CD14-positive monocyte (primary cell): Measurements from ENCODE around the gene HHEX. TPM values are rescaled to one million over a fixed set of nuclear protein-coding genes. Genes with fewer than 3 reads are reported as not detected.
"Not testable (repeated sequence)": the region's sequence is repeated elsewhere in the genome, so short reads cannot be mapped to it uniquely, and the experiment has no call there.

Experiments used
- DNase-seq, 3 donors: peaks; one replicate each; pipeline ENCODE4 v3.0.0-alpha.2; 2011 to 2022
- H2AFZ ChIP-seq: 2 replicates; pipeline ENCODE4 v1.6.0; 2012; ENCODE audit warnings: mild to moderate bottlenecking, low read depth, low read length, inconsistent platforms; ENCODE audit not compliant: insufficient read depth, poor library complexity, severe bottlenecking
- H3K27ac ChIP-seq, 2 donors: 1 replicate in 1 of 2; 2 replicates in 1 of 2; pipeline ENCODE4 v1.5.1; 2012 to 2013; ENCODE audit warnings: low read length in 2 of 2, control low read depth in 1 of 2, inconsistent platforms in 1 of 2, low read depth in 1 of 2, mild to moderate bottlenecking in 1 of 2
- H3K27me3 ChIP-seq, 2 donors: one replicate each; pipeline versions ENCODE4 v1.6.0 to v1.6.1; 2011 to 2013; ENCODE audit warnings: low read length in 2 of 2; ENCODE audit not compliant: control insufficient read depth in 2 of 2, insufficient read depth in 2 of 2
- H3K36me3 ChIP-seq, 2 donors: replicated peaks in 1 of 2; 1 replicate in 1 of 2; 2 replicates in 1 of 2; pipeline versions ENCODE4 v1.5.1 to v1.6.1; 2012 to 2013; ENCODE audit warnings: low read length in 2 of 2, control low read depth in 1 of 2, inconsistent platforms in 1 of 2, mild to moderate bottlenecking in 1 of 2; ENCODE audit not compliant: insufficient read depth in 2 of 2, control insufficient read depth in 1 of 2
- H3K4me1 ChIP-seq, 2 donors: 1 replicate in 1 of 2; 2 replicates in 1 of 2; pipeline versions ENCODE4 v1.5.1 to v1.6.1; 2012 to 2013; ENCODE audit warnings: low read length in 2 of 2, control low read depth in 1 of 2, inconsistent platforms in 1 of 2, mild to moderate bottlenecking in 1 of 2, moderate library complexity in 1 of 2; ENCODE audit not compliant: insufficient read depth in 2 of 2, control insufficient read depth in 1 of 2
- H3K4me2 ChIP-seq: replicated peaks from 2 replicates; pipeline ENCODE3; 2012; ENCODE audit warnings: low read length, moderate library complexity, mild to moderate bottlenecking; ENCODE audit not compliant: poor library complexity, severe bottlenecking; ENCODE audit errors: extremely low read depth
- H3K4me3 ChIP-seq, 3 experiments: fragments of 200-600 bp in 1 of 3; sonication (generic) in 1 of 3; replicated peaks in 1 of 3; 1 replicate in 2 of 3; 2 replicates in 1 of 3; pipeline ENCODE4 v1.5.1; 2011 to 2013; ENCODE audit warnings: low read length in 3 of 3, mild to moderate bottlenecking in 3 of 3, control low read depth in 2 of 3, low read depth in 2 of 3, inconsistent platforms in 1 of 3, moderate library complexity in 1 of 3
- H3K79me2 ChIP-seq: 2 replicates; pipeline ENCODE4 v1.6.0; 2012; ENCODE audit warnings: mild to moderate bottlenecking, control low read depth, inconsistent platforms, low read length, moderate library complexity; ENCODE audit not compliant: insufficient read depth
- H3K9ac ChIP-seq: 2 replicates; pipeline ENCODE4 v1.6.0; 2017; ENCODE audit warnings: low read length, mild to moderate bottlenecking; ENCODE audit not compliant: insufficient read depth, poor library complexity, severe bottlenecking
- H3K9me3 ChIP-seq, 2 donors: replicated peaks in 1 of 2; 1 replicate in 1 of 2; 2 replicates in 1 of 2; pipeline versions ENCODE4 v1.5.1 to v1.6.1; 2012 to 2013; ENCODE audit warnings: low read length in 2 of 2, control low read depth in 1 of 2; ENCODE audit not compliant: control insufficient read depth in 1 of 2, insufficient read depth in 1 of 2
- H4K20me1 ChIP-seq: 2 replicates; pipeline ENCODE4 v1.6.0; 2012; ENCODE audit warnings: mild to moderate bottlenecking, low read length, control low read depth, moderate library complexity; ENCODE audit not compliant: insufficient read depth
- H3K27ac Mint-ChIP-seq, 7 donors: one replicate each; pipeline ENCODE4 v1.8.0; 2020; ENCODE audit warnings: mild to moderate bottlenecking in 7 of 7, mixed read lengths in 7 of 7, moderate library complexity in 6 of 7, inconsistent platforms in 2 of 7
- H3K27me3 Mint-ChIP-seq, 3 donors: one replicate each; pipeline ENCODE4 v1.8.0; 2021 to 2022; ENCODE audit warnings: low read depth in 3 of 3, mild to moderate bottlenecking in 3 of 3, mixed read lengths in 3 of 3, moderate library complexity in 3 of 3, inconsistent platforms in 1 of 3
- H3K36me3 Mint-ChIP-seq, 2 donors: one replicate each; pipeline ENCODE4 v1.8.0; 2020; ENCODE audit warnings: mixed read lengths in 2 of 2, inconsistent platforms in 1 of 2, mild to moderate bottlenecking in 1 of 2
- H3K4me1 Mint-ChIP-seq: one replicate; pipeline ENCODE4 v1.8.0; 2020; ENCODE audit warnings: mild to moderate bottlenecking, mixed read lengths
- H3K4me3 Mint-ChIP-seq, 2 donors: one replicate each; pipeline ENCODE4 v1.8.0; 2020; ENCODE audit warnings: mild to moderate bottlenecking in 2 of 2, mixed read lengths in 2 of 2, moderate library complexity in 1 of 2
- H3K9me3 Mint-ChIP-seq, 7 donors: one replicate each; pipeline ENCODE4 v1.8.0; 2020 to 2022; ENCODE audit warnings: mixed read lengths in 7 of 7, mild to moderate bottlenecking in 6 of 7, moderate library complexity in 6 of 7, inconsistent platforms in 2 of 7
- CTCF ChIP-seq: fragments of 200-600 bp; IDR thresholded peaks from one replicate; pipeline ENCODE4 v1.8.0; 2022; ENCODE audit warnings: antibody characterized with exemption, mild to moderate bottlenecking
- WGBS: methylation state at CpG from one replicate; pipeline ENCODE4 v1.1.5; 2013; ENCODE audit warnings: missing lambda C conversion rate; ENCODE audit not compliant: insufficient coverage; 5-methylcytosine and 5-hydroxymethylcytosine counted together
- intact Hi-C, 2 donors: fragments of 100-400 bp; cut with micrococcal nuclease; formaldehyde crosslinking; loops; one replicate each; pipeline versions ENCODE4 v1.15.0 to v1.15.1; 2023
- polyA plus RNA-seq, 3 donors: library from polyadenylated mRNA; depleted of rRNA in 1 of 3; unstranded in 2 of 3; stranded (reverse) in 1 of 3; fragments of 300-500 nt in 2 of 3; fragments of >200 nt in 1 of 3; fragmentation: Illumina TruSeq in 2 of 3; gene quantifications; 1 replicate in 2 of 3; 2 replicates in 1 of 3; pipeline ENCODE4 v1.2.3, GENCODE V29; 2012 to 2021

The HHEX gene
- polyA plus RNA-seq, 3 donors, result 33.6 to 54.6 (median 51.2) TPM

GRCh38 chr10:92641492-92641891 lies 48.3 kb upstream of the HHEX start:
- intact Hi-C loops, result no loop called here
- Histone ChIP-seq H3K36me3 (peaks cover 20 to 55% of the 10 kb centered on the region in 2 donors), H3K4me1 (no peaks in the 10 kb centered on the region), H3K4me2 (no peak overlapping the region), H4K20me1 (no peaks in the 10 kb centered on the region), H3K27me3 (no peaks in the 10 kb centered on the region), H3K9ac (no peak overlapping the region), H3K4me3 (no peak overlapping the region), H3K9me3 (no peaks in the 10 kb centered on the region), H3K27ac (no peak overlapping the region), H2AFZ (no peak overlapping the region), H3K79me2 (peaks cover 18% of the 10 kb centered on the region)
- TF ChIP-seq CTCF, result no peak
- Mint-ChIP-seq H3K36me3 (peaks cover 12 to 40% of the 10 kb centered on the region in 2 donors), H3K27ac (no peak overlapping the region), H3K27me3 (no peaks in the 10 kb centered on the region), H3K9me3 (no peaks in the 10 kb centered on the region), H3K4me3 (no peak overlapping the region), H3K4me1 (peaks cover 5% of the 10 kb centered on the region)
- no CpG with 5 or more reads among the region's 1 CpG for WGBS
- no peak for DNase-seq

GRCh38 chr10:92644921-92645320 lies 44.8 kb upstream of the HHEX start:
- peak overlapping the region in 1 of 7 donors; percentile 38 for H3K27ac Mint-ChIP-seq
- H3K27me3 Mint-ChIP-seq, result no peaks in the 10 kb centered on the region
- H3K4me1 ChIP-seq, result no peaks in the 10 kb centered on the region
- H3K27ac ChIP-seq, result peak overlapping the region in 1 of 2 donors; percentile 13
- H3K4me1 Mint-ChIP-seq, result peaks cover 5% of the 10 kb centered on the region
- peaks cover 29 to 59% of the 10 kb centered on the region in 2 donors for H3K36me3 Mint-ChIP-seq
- H3K9me3 ChIP-seq, result no peaks in the 10 kb centered on the region
- H3K9me3 Mint-ChIP-seq, result no peaks in the 10 kb centered on the region
- no peaks in the 10 kb centered on the region for H3K27me3 ChIP-seq
- no peaks in the 10 kb centered on the region for H4K20me1 ChIP-seq
- H3K4me3 ChIP-seq, result no peak overlapping the region
- H2AFZ ChIP-seq, result no peak overlapping the region
- peaks cover 28 to 61% of the 10 kb centered on the region in 2 donors for H3K36me3 ChIP-seq
- peaks cover 13% of the 10 kb centered on the region for H3K79me2 ChIP-seq
- DNase-seq, result no peak
- TF ChIP-seq CTCF, result peak; percentile 6
- H3K9ac ChIP-seq, result no peak overlapping the region
- H3K4me2 ChIP-seq, result no peak overlapping the region
- WGBS, result no CpG with 5 or more reads among the region's 2 CpGs
- H3K4me3 Mint-ChIP-seq, result no peak overlapping the region
- intact Hi-C loops, result no loop called here

GRCh38 chr10:92650864-92651263 lies 38.9 kb upstream of the HHEX start:
- peaks cover 28 to 75% of the 10 kb centered on the region in 2 donors for H3K36me3 ChIP-seq
- 100% methylated on average over 3 of the region's 3 CpGs for WGBS
- H3K4me1 ChIP-seq, H3K4me1 Mint-ChIP-seq, H2AFZ ChIP-seq, H3K4me3 Mint-ChIP-seq, H3K27me3 Mint-ChIP-seq, H4K20me1 ChIP-seq, H3K4me3 ChIP-seq, H3K9ac ChIP-seq, H3K9me3 ChIP-seq, H3K27ac ChIP-seq, DNase-seq, H3K79me2 ChIP-seq, H3K4me2 ChIP-seq, H3K27me3 ChIP-seq, H3K9me3 Mint-ChIP-seq, intact Hi-C loops: not testable (repeated sequence)
- peak overlapping the region in 2 of 7 donors; percentile 50 to 54 for H3K27ac Mint-ChIP-seq
- peaks cover 47 to 67% of the 10 kb centered on the region in 2 donors for H3K36me3 Mint-ChIP-seq
